ENCODE results near the gene LRPPRC. TPM values are rescaled to one million over a fixed set of nuclear protein-coding genes. Genes with fewer than 3 reads are reported as not detected.
A peak's percentile ranks its signal among the peaks of the same experiment; 100 is the strongest.
"Not testable (repeated sequence)": the region's sequence is repeated elsewhere in the genome, so short reads cannot be mapped to it uniquely, and the experiment has no call there.

LRPPRC gene
- 150 and 162 TPM in 2 replicates for total RNA-seq

- H3K27me3 Mint-ChIP-seq (ENCODE audit: insufficient read depth): peaks cover 2% of the 10 kb centered on the region
- peak within 1 kb of the TSS; percentile 94 for H3K27ac Mint-ChIP-seq
- H3K9me3 Mint-ChIP-seq: no peaks in the 10 kb centered on the region
- peak within 1 kb of the TSS; percentile 95 for H3K4me3 Mint-ChIP-seq
- peak; percentile 85 for DNase-seq (ENCODE audit: low spot score)
- intact Hi-C loops (cut with micrococcal nuclease): loop anchor here (1.0 to 5.0 kb wide), 6 partner anchors 172 to 1635 kb away; partner anchors contain the start of genes CAMKMT, COX7A2L, PPM1B and PREPL
- H3K4me1 Mint-ChIP-seq (ENCODE audit: low read depth): peaks cover 45% of the 10 kb centered on the region
- peaks cover 28% of the 10 kb centered on the region for H3K36me3 Mint-ChIP-seq (ENCODE audit: low read depth)
Measured at GRCh38 chr2:43995733-43996533, at the start of gene LRPPRC. LRPPRC (minus strand) TSS chr2:43995989; CDS start chr2:43995947, 42 bp downstream.

- intact Hi-C loops (cut with micrococcal nuclease): loop anchor here (10.0 kb wide), 1 partner anchor 300 kb away; no protein-coding TSS in a partner anchor
Measured at GRCh38 chr2:44045061-44045460, 49.3 kb upstream of the LRPPRC start.

DNA sequence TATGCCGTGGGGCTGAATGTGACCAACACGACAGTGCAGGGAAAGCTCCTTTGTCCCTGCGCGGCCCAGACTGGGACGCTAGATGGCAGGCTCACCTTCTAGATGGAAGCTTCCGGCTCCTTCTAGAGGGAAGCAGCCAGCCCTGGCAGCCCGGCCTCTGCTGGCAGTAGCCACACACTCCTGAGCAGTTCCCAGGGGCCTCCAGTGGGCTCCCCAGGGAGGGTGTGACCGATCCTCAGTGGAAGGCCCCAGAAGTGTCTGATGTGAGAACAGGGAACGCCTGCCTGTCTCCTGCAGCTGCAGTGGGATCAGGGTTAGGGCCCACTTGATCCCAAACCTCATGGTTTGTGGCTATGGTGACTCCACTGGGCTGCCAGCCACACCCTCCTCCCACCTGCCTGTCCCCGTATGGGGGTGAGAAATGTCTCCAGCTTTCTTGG is 48.5 kb upstream of the LRPPRC start:
- H3K4me3 Mint-ChIP-seq: no peak overlapping the region
- no peaks in the 10 kb centered on the region for H3K9me3 Mint-ChIP-seq
- H3K36me3 Mint-ChIP-seq (ENCODE audit: low read depth): no peaks in the 10 kb centered on the region
- H3K27ac Mint-ChIP-seq: no peak overlapping the region
- H3K27me3 Mint-ChIP-seq (ENCODE audit: insufficient read depth): peaks cover 10% of the 10 kb centered on the region
- intact Hi-C loops (cut with micrococcal nuclease): loop anchor here (1.0 to 10.0 kb wide), 7 partner anchors 43 to 911 kb away; no protein-coding TSS in a partner anchor
- H3K4me1 Mint-ChIP-seq (ENCODE audit: low read depth): no peaks in the 10 kb centered on the region
- DNase-seq (ENCODE audit: low spot score): peak; percentile 70

More at GRCh38 chr2:44045061-44045460, 49.3 kb upstream of the LRPPRC start:
- H3K36me3 Mint-ChIP-seq (ENCODE audit: low read depth): no peaks in the 10 kb centered on the region
- H3K9me3 Mint-ChIP-seq: no peaks in the 10 kb centered on the region
- H3K4me1 Mint-ChIP-seq (ENCODE audit: low read depth): no peaks in the 10 kb centered on the region
- no peak overlapping the region for H3K4me3 Mint-ChIP-seq
- no peak for DNase-seq (ENCODE audit: low spot score)
- peaks cover 6% of the 10 kb centered on the region for H3K27me3 Mint-ChIP-seq (ENCODE audit: insufficient read depth)
- H3K27ac Mint-ChIP-seq: no peak overlapping the region

DNA sequence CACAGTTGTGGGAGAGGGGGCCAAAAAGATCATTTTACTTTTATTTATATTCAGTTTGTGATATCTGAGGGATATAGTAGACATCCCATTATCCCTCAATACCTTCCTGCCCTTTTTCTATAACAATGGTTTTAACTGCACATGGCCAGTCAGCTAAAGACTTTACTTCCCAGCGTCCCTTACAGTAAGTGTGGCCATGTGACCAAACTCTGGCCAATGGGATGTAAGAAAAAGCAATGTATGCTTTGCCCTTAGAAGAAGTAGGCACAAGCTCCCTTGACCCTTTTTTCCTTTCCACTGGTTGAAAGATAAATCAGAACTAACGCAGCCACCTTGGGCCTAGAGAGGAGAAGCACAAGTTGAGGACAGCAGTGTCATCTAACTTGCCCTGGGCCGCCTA is 44.6 kb upstream of the LRPPRC start:
- H3K27ac Mint-ChIP-seq: no peak overlapping the region
- intact Hi-C loops (cut with micrococcal nuclease): loop anchor here (5.0 to 10.0 kb wide), 2 partner anchors 257 to 304 kb away; no protein-coding TSS in a partner anchor
- DNase-seq (ENCODE audit: low spot score): no peak
- H3K4me1 Mint-ChIP-seq (ENCODE audit: low read depth): no peaks in the 10 kb centered on the region
- H3K9me3 Mint-ChIP-seq: no peaks in the 10 kb centered on the region
- no peaks in the 10 kb centered on the region for H3K36me3 Mint-ChIP-seq (ENCODE audit: low read depth)
- no peak overlapping the region for H3K4me3 Mint-ChIP-seq
- peaks cover 10% of the 10 kb centered on the region for H3K27me3 Mint-ChIP-seq (ENCODE audit: insufficient read depth)

DNA sequence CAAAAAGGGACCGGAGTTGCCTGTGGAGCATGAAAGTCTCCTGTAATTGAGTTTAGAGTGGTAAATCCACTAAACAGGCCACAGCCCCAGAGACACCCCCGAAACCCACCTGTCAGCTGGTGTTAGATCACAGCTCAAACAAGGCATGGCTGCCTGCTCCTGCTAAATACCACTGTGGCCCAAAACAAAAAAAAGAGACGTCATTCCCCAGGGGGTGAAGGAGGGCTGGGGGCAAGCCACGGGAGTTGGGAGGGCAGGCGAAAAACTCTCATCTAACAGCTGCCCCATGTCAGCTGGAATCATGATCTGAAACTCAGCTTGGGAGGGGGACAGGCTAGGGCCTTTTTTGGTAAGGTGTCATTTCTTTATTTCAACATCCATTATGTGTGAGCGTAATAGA is 42.5 kb upstream of the LRPPRC start:
- Mint-ChIP-seq H3K27ac (no peak overlapping the region), H3K27me3 (ENCODE audit: insufficient read depth) (peaks cover 10% of the 10 kb centered on the region), H3K4me3 (no peak overlapping the region), H3K36me3 (ENCODE audit: low read depth) (no peaks in the 10 kb centered on the region), H3K4me1 (ENCODE audit: low read depth) (no peaks in the 10 kb centered on the region), H3K9me3 (no peaks in the 10 kb centered on the region)
- intact Hi-C loops (cut with micrococcal nuclease): no loop called here
- no peak for DNase-seq (ENCODE audit: low spot score)

DNA sequence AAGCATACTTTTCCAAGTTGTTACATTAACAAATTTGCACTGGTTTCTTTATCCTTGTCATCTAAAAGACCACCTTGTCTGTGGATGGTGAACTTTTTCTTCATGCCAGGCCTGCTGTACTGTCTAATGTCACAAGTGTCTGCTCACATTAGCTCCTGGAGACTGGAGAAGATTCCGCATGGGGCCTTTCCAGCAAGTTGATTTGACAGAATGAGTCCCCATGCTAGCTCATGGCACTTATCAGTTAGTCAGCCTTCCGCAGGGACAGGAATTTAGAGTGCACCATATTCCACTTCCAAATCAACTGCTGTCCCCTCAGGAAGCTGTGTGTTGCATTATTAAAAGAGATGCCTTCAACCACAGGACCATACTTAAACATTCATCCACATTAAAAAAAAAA is 41.4 kb upstream of the LRPPRC start:
- Mint-ChIP-seq H3K9me3 (no peaks in the 10 kb centered on the region), H3K27ac (no peak overlapping the region), H3K4me3 (no peak overlapping the region), H3K36me3 (ENCODE audit: low read depth) (no peaks in the 10 kb centered on the region), H3K27me3 (ENCODE audit: insufficient read depth) (peaks cover 7% of the 10 kb centered on the region), H3K4me1 (ENCODE audit: low read depth) (no peaks in the 10 kb centered on the region)
- DNase-seq (ENCODE audit: low spot score): no peak
- intact Hi-C loops (cut with micrococcal nuclease): no loop called here

DNA sequence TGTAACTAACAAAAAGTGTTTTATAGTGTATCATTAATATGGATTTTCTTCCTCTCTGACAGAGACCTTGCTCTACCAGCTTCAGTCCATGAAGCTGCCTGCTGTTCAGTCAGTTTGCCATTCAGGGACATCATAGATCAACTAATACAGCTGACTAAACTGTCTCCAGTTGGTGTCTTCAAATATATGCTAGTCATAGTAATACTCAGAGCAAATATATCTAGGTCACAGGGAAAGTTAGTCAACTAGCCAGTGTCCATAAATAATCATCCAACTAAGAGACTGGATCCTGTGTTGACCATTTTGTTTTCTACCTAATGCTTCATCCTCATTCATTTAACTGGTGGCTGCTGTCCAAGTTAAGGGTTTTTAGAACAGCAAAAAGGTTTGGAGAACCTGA is 38.2 kb upstream of the LRPPRC start:
- no peaks in the 10 kb centered on the region for H3K36me3 Mint-ChIP-seq (ENCODE audit: low read depth)

DNA sequence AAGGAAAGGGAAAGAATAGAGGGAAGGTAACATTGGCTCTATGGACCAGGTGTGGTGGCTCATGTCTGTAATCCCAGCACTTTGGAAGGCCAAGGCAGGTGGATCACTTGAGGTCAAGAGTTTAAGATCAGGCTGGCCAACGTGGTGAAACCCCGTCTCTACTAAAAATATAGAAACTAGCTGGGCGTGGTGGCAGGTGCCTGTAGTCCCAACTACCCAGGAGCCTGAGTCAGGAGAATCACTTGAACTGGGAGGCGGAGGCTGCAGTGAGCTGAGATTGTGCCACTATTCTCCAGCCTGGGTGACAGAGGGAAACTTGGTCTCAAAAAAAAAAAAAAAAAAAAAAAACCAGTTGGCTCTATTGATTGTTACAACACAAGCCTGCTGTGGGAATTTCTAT is 31.3 kb upstream of the LRPPRC start:
- DNase-seq (ENCODE audit: low spot score); H3K27ac Mint-ChIP-seq; H3K36me3 Mint-ChIP-seq (ENCODE audit: low read depth); H3K27me3 Mint-ChIP-seq (ENCODE audit: insufficient read depth); H3K4me1 Mint-ChIP-seq (ENCODE audit: low read depth); H3K4me3 Mint-ChIP-seq; intact Hi-C loops (cut with micrococcal nuclease); H3K9me3 Mint-ChIP-seq: not testable (repeated sequence)

More for the DNA sequence above, 38.2 kb upstream of the LRPPRC start:
- intact Hi-C loops (cut with micrococcal nuclease): no loop called here
- Mint-ChIP-seq H3K9me3 (no peaks in the 10 kb centered on the region), H3K27ac (no peak overlapping the region), H3K27me3 (ENCODE audit: insufficient read depth) (peaks cover 2% of the 10 kb centered on the region), H3K4me3 (no peak overlapping the region), H3K4me1 (ENCODE audit: low read depth) (no peaks in the 10 kb centered on the region)
- DNase-seq (ENCODE audit: low spot score): no peak

DNA sequence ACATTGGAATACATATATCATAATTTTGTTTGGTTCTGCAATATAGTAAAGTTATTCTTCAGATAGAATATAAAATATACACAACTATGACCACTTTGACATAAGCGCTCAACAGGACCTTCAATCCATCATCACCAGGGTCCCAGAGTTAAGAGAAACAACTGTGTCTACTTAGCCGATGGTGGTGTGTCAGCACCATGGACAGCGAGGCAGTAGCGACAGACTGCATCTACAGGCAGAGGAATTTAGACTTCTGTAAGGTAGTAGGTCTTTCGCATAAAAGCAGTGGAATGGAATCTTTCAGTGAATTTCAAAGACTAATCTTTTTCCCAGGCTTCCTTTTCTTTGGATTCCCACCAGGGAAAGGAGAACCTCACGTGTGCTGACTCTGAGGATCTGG is 20.5 kb upstream of the LRPPRC start:
- Mint-ChIP-seq H3K27ac (no peak overlapping the region), H3K9me3 (no peaks in the 10 kb centered on the region), H3K4me3 (no peak overlapping the region), H3K36me3 (ENCODE audit: low read depth) (no peaks in the 10 kb centered on the region), H3K4me1 (ENCODE audit: low read depth) (no peaks in the 10 kb centered on the region), H3K27me3 (ENCODE audit: insufficient read depth) (peaks cover 5% of the 10 kb centered on the region)
- intact Hi-C loops (cut with micrococcal nuclease): no loop called here
- DNase-seq (ENCODE audit: low spot score): peak; percentile 8

GRCh38 chr2:44015239-44015638 is 19.4 kb upstream of the LRPPRC start:
- intact Hi-C loops (cut with micrococcal nuclease): no loop called here
- Mint-ChIP-seq H3K4me3 (no peak overlapping the region), H3K9me3 (no peaks in the 10 kb centered on the region), H3K27ac (no peak overlapping the region), H3K27me3 (ENCODE audit: insufficient read depth) (peaks cover 9% of the 10 kb centered on the region), H3K36me3 (ENCODE audit: low read depth) (no peaks in the 10 kb centered on the region), H3K4me1 (ENCODE audit: low read depth) (no peaks in the 10 kb centered on the region)
- no peak for DNase-seq (ENCODE audit: low spot score)

- not testable (repeated sequence) for H3K36me3 Mint-ChIP-seq (ENCODE audit: low read depth); H3K4me1 Mint-ChIP-seq (ENCODE audit: low read depth); DNase-seq (ENCODE audit: low spot score)
Measured at GRCh38 chr2:44013205-44013604, 17.4 kb upstream of the LRPPRC start.

DNA sequence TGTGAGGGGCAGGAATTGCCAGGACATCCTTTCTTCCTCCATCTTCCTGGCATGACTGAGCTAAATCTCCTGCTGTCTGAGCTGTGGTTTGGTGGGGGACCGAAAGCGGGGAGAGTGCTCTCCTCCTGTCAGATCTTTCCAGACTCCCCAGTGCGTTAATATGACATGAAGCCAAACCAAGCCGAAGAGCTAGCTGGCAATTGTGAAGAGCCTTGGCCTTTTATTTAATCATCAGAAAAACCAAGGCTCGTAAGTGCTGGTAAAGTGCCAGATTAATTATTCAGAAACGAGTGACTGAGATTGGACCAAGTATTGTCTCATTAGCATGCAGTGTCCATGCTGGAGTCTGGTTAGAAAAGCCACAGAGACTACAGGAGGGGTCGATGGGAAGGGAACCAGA is 14.5 kb upstream of the LRPPRC start:
- Mint-ChIP-seq H3K4me3 (no peak overlapping the region), H3K9me3 (no peaks in the 10 kb centered on the region), H3K36me3 (ENCODE audit: low read depth) (no peaks in the 10 kb centered on the region), H3K4me1 (ENCODE audit: low read depth) (peaks cover 6% of the 10 kb centered on the region), H3K27ac (no peak overlapping the region), H3K27me3 (ENCODE audit: insufficient read depth) (peaks cover 9% of the 10 kb centered on the region)
- intact Hi-C loops (cut with micrococcal nuclease): no loop called here
- DNase-seq (ENCODE audit: low spot score): no peak

More at GRCh38 chr2:44013205-44013604, 17.4 kb upstream of the LRPPRC start:
- H3K27me3 Mint-ChIP-seq (ENCODE audit: insufficient read depth); H3K4me3 Mint-ChIP-seq; intact Hi-C loops (cut with micrococcal nuclease); H3K27ac Mint-ChIP-seq; H3K9me3 Mint-ChIP-seq: not testable (repeated sequence)

- no peak for DNase-seq (ENCODE audit: low spot score)
- Mint-ChIP-seq H3K27me3 (ENCODE audit: insufficient read depth) (peaks cover 9% of the 10 kb centered on the region), H3K4me1 (ENCODE audit: low read depth) (peaks cover 11% of the 10 kb centered on the region), H3K27ac (no peak overlapping the region), H3K4me3 (no peak overlapping the region), H3K36me3 (ENCODE audit: low read depth) (no peaks in the 10 kb centered on the region), H3K9me3 (no peaks in the 10 kb centered on the region)
- intact Hi-C loops (cut with micrococcal nuclease): no loop called here
Measured at GRCh38 chr2:44009136-44009735, 13.4 kb upstream of the LRPPRC start.
